IMR-90 (cell line): Measurements from ENCODE around the gene CEP55. TPM values are rescaled to one million over a fixed set of nuclear protein-coding genes. Genes with fewer than 3 reads are reported as not detected.
A peak's percentile ranks its signal among the peaks of the same experiment; 100 is the strongest.

Experiments
- ATAC-seq: fragments of 200-7000 bp; cut with Tn5 transposase; 2 replicates; pipeline ENCODE4 v1.9.1; 2020; ENCODE audit warnings: low read depth, mild to moderate bottlenecking, moderate library complexity
- BruUV-seq: library from RNA; stranded (reverse); fragments of 400-500 nt; replicated peaks from 2 replicates; lab custom pipeline; 2021; lab: Mats Ljungman, UMichigan
- CTCF ChIA-PET: fragments of 300-600 bp; formaldehyde crosslinking; extraction: SDS; loops from one replicate; lab custom pipeline; 2021; ENCODE audit warnings: antibody characterized with exemption; lab: Yijun Ruan, JAX
- POLR2A ChIA-PET: fragments of 300-600 bp; sonication (Branson Sonifier 250); formaldehyde crosslinking; loops from one replicate; lab custom pipeline; 2022; ENCODE audit warnings: antibody characterized with exemption; ENCODE audit not compliant: unreplicated experiment; lab: Charles Lee
- DNase-seq: peaks from one replicate; pipeline ENCODE4 v3.0.0; 2013
- H2AFZ ChIP-seq: replicated peaks from 2 replicates; pipeline ENCODE3; 2013; ENCODE audit warnings: low read length, mild to moderate bottlenecking; ENCODE audit not compliant: poor library complexity
- H2AK5ac ChIP-seq: 2 replicates; pipeline ENCODE4 v1.6.1; 2013; ENCODE audit warnings: low read depth, low read length, inconsistent platforms
- H2AK9ac ChIP-seq: replicated peaks from 2 replicates; pipeline ENCODE3; 2013; ENCODE audit warnings: mild to moderate bottlenecking, low read depth, low read length, moderate library complexity; ENCODE audit not compliant: poor library complexity
- H2BK120ac ChIP-seq: 2 replicates; pipeline ENCODE4 v1.6.1; 2013; ENCODE audit warnings: low read depth, low read length, inconsistent platforms
- H2BK15ac ChIP-seq: 3 replicates; pipeline ENCODE4 v1.6.1; 2013; ENCODE audit warnings: low read depth, low read length, inconsistent platforms
- H2BK20ac ChIP-seq: 2 replicates; pipeline ENCODE4 v1.6.1; 2013; ENCODE audit warnings: low read depth, mild to moderate bottlenecking, inconsistent platforms, low read length, moderate library complexity
- H2BK5ac ChIP-seq: 2 replicates; pipeline ENCODE4 v1.6.1; 2013; ENCODE audit warnings: mild to moderate bottlenecking, low read depth, low read length, inconsistent platforms; ENCODE audit not compliant: poor library complexity, severe bottlenecking
- H3K14ac ChIP-seq: replicated peaks from 2 replicates; pipeline ENCODE4 v1.6.1; 2013; ENCODE audit warnings: low read depth, low read length, inconsistent platforms
- H3K18ac ChIP-seq: 2 replicates; pipeline ENCODE4 v1.6.1; 2013; ENCODE audit warnings: low read depth, low read length, control low read depth
- H3K23ac ChIP-seq: 2 replicates; pipeline ENCODE4 v1.6.1; 2013; ENCODE audit warnings: low read depth, low read length, inconsistent platforms
- H3K27ac ChIP-seq: 2 replicates; pipeline ENCODE4 v1.5.1; 2013; ENCODE audit warnings: mild to moderate bottlenecking, control low read depth, low read length; ENCODE audit not compliant: insufficient read depth
- H3K27me3 ChIP-seq: 2 replicates; pipeline ENCODE4 v1.6.1; 2013; ENCODE audit warnings: low read length; ENCODE audit not compliant: control insufficient read depth, insufficient read depth
- H3K36me3 ChIP-seq: 2 replicates; pipeline ENCODE4 v1.6.1; 2013; ENCODE audit warnings: low read length, mixed read lengths; ENCODE audit not compliant: control insufficient read depth, insufficient read depth
- H3K4ac ChIP-seq: 2 replicates; pipeline ENCODE4 v1.6.1; 2013; ENCODE audit warnings: low read depth, low read length, inconsistent platforms
- H3K4me1 ChIP-seq: 2 replicates; pipeline ENCODE4 v1.6.1; 2013; ENCODE audit warnings: low read length, mixed read lengths; ENCODE audit not compliant: control insufficient read depth, insufficient read depth
- H3K4me2 ChIP-seq: 2 replicates; pipeline ENCODE4 v1.6.1; 2013; ENCODE audit warnings: low read depth, mild to moderate bottlenecking, control low read depth, low read length, moderate library complexity
- H3K4me3 ChIP-seq: 2 replicates; pipeline ENCODE4 v1.5.1; 2013; ENCODE audit warnings: low read depth, mild to moderate bottlenecking, control low read depth, low read length, moderate library complexity; ENCODE audit not compliant: insufficient read depth
- H3K56ac ChIP-seq: 2 replicates; pipeline ENCODE4 v1.6.1; 2013; ENCODE audit warnings: low read length, inconsistent platforms; ENCODE audit not compliant: insufficient read depth; ENCODE audit errors: extremely low read depth
- H3K79me1 ChIP-seq, 2 experiments: 2 replicates each; pipeline ENCODE4 v1.6.1; 2013; ENCODE audit warnings: low read length in 2 of 2, inconsistent platforms in 1 of 2, low read depth in 1 of 2
- H3K9ac ChIP-seq: 2 replicates; pipeline ENCODE4 v1.6.1; 2013; ENCODE audit warnings: low read depth, low read length, control low read depth
- H3K9me1 ChIP-seq: 2 replicates; pipeline ENCODE4 v1.6.1; 2013; ENCODE audit warnings: low read length, inconsistent platforms; ENCODE audit not compliant: insufficient read depth
- H3K9me3 ChIP-seq: 2 replicates; pipeline ENCODE4 v1.6.1; 2013; ENCODE audit warnings: low read length; ENCODE audit not compliant: control insufficient read depth, insufficient read depth
- H4K20me1 ChIP-seq: 2 replicates; pipeline ENCODE4 v1.6.1; 2013; ENCODE audit warnings: low read length, inconsistent platforms; ENCODE audit not compliant: insufficient read depth
- H4K5ac ChIP-seq: 2 replicates; pipeline ENCODE4 v1.6.1; 2013; ENCODE audit warnings: mild to moderate bottlenecking, low read depth, low read length, control low read depth
- H4K8ac ChIP-seq, 2 experiments: 2 replicates each; pipeline ENCODE4 v1.6.1; 2013; ENCODE audit warnings: low read depth in 2 of 2, low read length in 2 of 2, control low read depth in 1 of 2, inconsistent platforms in 1 of 2
- H4K91ac ChIP-seq: 2 replicates; pipeline ENCODE4 v1.6.1; 2013; ENCODE audit warnings: low read depth, low read length, inconsistent platforms; ENCODE audit not compliant: insufficient read depth
- BHLHE40 ChIP-seq: fragments of 150-350 bp; IDR thresholded peaks from 2 replicates; pipeline ENCODE4 v1.6.1; 2016; ENCODE audit warnings: mild to moderate bottlenecking, low read depth, low read length
- ELK1 ChIP-seq: fragments of 150-350 bp; IDR thresholded peaks from 2 replicates; pipeline ENCODE4 v1.6.1; 2016; ENCODE audit warnings: low read depth, mild to moderate bottlenecking, low read length, moderate library complexity, borderline replicate concordance
- MAZ ChIP-seq: IDR thresholded peaks from 2 replicates; pipeline ENCODE4 v1.6.1; 2012; ENCODE audit warnings: low read depth, mild to moderate bottlenecking, low read length, improper control_type of control experiment, moderate library complexity, borderline replicate concordance
- MXI1 ChIP-seq: IDR thresholded peaks from 2 replicates; pipeline ENCODE4 v1.6.1; 2012; ENCODE audit warnings: low read depth, mild to moderate bottlenecking, low read length, moderate library complexity, borderline replicate concordance
- NFE2L2 ChIP-seq: fragments of 150-350 bp; IDR thresholded peaks from 2 replicates; pipeline ENCODE4 v1.6.1; 2016; ENCODE audit warnings: low read depth, mild to moderate bottlenecking, low read length
- RCOR1 ChIP-seq: IDR thresholded peaks from 2 replicates; pipeline ENCODE4 v1.6.1; 2012; ENCODE audit warnings: mild to moderate bottlenecking, low read length, improper control_type of control experiment; ENCODE audit not compliant: insufficient replicate concordance
- RFX5 ChIP-seq: IDR thresholded peaks from 2 replicates; pipeline ENCODE4 v1.8.0; 2012; ENCODE audit warnings: low read depth, mild to moderate bottlenecking, low read length, moderate library complexity
- WGBS, 2 experiments: methylation state at CpG; one replicate each; pipeline versions ENCODE4 v1.1.5 to v1.1.7; 2013; ENCODE audit warnings: missing lambda C conversion rate in 2 of 2; ENCODE audit not compliant: insufficient read length in 1 of 2; ENCODE audit errors: extremely low coverage in 2 of 2; 5-methylcytosine and 5-hydroxymethylcytosine counted together
- dilution Hi-C: fragments of 300-500 bp; cut with HindIII; formaldehyde crosslinking; loops from one replicate; pipeline ENCODE4 v1.14.3; 2018; ENCODE audit warnings: low sequenced_read_pairs; ENCODE audit not compliant: unreplicated experiment
- in situ Hi-C: fragments of 300-500 bp; cut with MboI; formaldehyde crosslinking; loops from 3 replicates; pipeline ENCODE4 v1.14.3; 2019; ENCODE audit warnings: low sequenced_read_pairs, inconsistent platforms, mixed read lengths
- intact Hi-C: fragments of 100-400 bp; cut with micrococcal nuclease; formaldehyde crosslinking; loops from 2 replicates; pipeline ENCODE4 v1.10.0; 2022
- polyA plus RNA-seq, 3 experiments: library from polyadenylated mRNA; depleted of rRNA; stranded (reverse); fragments of >200 nt; gene quantifications; 2 replicates each; pipeline ENCODE4 v1.2.3, GENCODE V29; 2012; ENCODE audit warnings: low replicate concordance in 1 of 3
- total RNA-seq: library from RNA; depleted of rRNA; stranded (reverse); fragments of >200 nt; gene quantifications from 2 replicates; pipeline ENCODE4 v1.2.3, GENCODE V29; 2012

The CEP55 gene
- total and polyA plus RNA-seq, 2 of the 4 experiments (the other 2 are of a cell fraction): 15.7 to 23.5 TPM

DNA sequence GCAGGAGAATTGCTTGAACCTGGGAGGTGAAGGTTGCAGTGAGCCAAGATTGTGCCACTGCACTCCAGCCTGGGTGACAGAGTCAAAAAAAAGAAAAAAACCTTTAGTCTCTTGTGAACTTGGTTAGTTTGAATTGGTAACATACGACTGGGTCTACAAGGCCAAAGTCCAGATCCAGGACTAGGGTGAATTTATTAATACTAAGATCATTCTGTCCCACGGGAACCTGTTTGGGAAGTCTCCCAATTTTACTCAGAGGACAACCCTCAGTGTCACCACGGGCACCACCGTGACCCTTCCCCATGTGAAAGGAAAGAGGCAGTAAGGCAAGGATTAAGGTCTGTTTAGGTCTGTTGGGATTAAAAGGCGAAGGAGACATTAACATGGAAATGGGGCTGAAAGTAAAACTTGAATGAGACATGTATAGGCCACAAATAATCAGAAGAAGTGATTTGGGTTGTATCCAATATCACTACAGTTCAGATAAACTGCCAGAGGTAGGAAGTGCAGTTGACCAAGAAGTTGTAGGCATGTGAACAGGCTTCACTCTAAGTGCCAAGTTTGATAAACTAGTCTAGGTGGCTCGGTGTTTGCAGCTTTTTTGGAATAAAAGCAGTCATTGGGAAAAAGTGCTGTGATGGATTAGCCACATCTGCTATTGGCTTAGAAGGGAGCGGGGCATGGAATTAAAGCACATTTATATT is 45.0 kb upstream of the CEP55 start:
- peak overlapping the region; percentile 5; the same call in 1 of the 2 replicates for H3K23ac ChIP-seq
- H3K18ac ChIP-seq: no peak overlapping the region
- H3K56ac ChIP-seq: no peak overlapping the region
- in situ Hi-C loops: no loop called here
- H3K4ac ChIP-seq: no peak overlapping the region
- no TSS peak for BruUV-seq
- no peaks in the 10 kb centered on the region for H3K27me3 ChIP-seq
- POLR2A ChIA-PET: no interaction called here
- DNase-seq: no peak
- H2AK9ac ChIP-seq: no peak overlapping the region
- peaks cover 45% of the 10 kb centered on the region for H3K36me3 ChIP-seq
- H2BK15ac ChIP-seq: no peak overlapping the region
- CTCF ChIA-PET: no interaction called here
- peak overlapping the region in 1 of 2 experiments; percentile 50; a peak in 1 of 4 replicates for H4K8ac ChIP-seq
- H2AFZ ChIP-seq: no peak overlapping the region
- peaks cover 9% of the 10 kb centered on the region for H3K9me1 ChIP-seq
- H2BK20ac ChIP-seq: no peak overlapping the region
- H3K79me1 ChIP-seq: peaks cover 36 to 80% of the 10 kb centered on the region in 2 experiments
- no peaks in the 10 kb centered on the region for H3K9me3 ChIP-seq
- no peak for ATAC-seq
- peak overlapping the region; percentile 20; the same call in 1 of the 2 replicates for H2AK5ac ChIP-seq
- peaks cover under 1% of the 10 kb centered on the region; the same call in 1 of the 2 replicates for H3K4me1 ChIP-seq
- no peak overlapping the region for H3K4me3 ChIP-seq
- H3K14ac ChIP-seq: no peak overlapping the region
- peak overlapping the region; percentile 45 for H2BK5ac ChIP-seq
- no peak overlapping the region for H3K9ac ChIP-seq
- no peak overlapping the region for H4K91ac ChIP-seq
- WGBS, 2 experiments: no CpG with 5 or more reads among the region's 7 CpGs
- no peak overlapping the region for H3K4me2 ChIP-seq
- dilution Hi-C loops: no loop called here
- TF ChIP-seq RFX5 (no peak), BHLHE40 (no peak), MXI1 (no peak), RCOR1 (no peak), NFE2L2 (no peak), MAZ (no peak), ELK1 (no peak)
- intact Hi-C loops: no loop called here
- H4K5ac ChIP-seq: peak overlapping the region; percentile 16; the same call in 1 of the 2 replicates
- no peak overlapping the region for H2BK120ac ChIP-seq
- H4K20me1 ChIP-seq: no peaks in the 10 kb centered on the region
- H3K27ac ChIP-seq: no peak overlapping the region
